GM12865 (cell line): ENCODE measurements around the gene SLC22A1.
"Not testable (repeated sequence)": the region's sequence is repeated elsewhere in the genome, so short reads cannot be mapped to it uniquely, and the experiment has no call there.

Experiments used
- DNase-seq: peaks from one replicate; pipeline ENCODE4 v3.0.0; 2010; ENCODE audit warnings: low read depth
- H3K4me3 ChIP-seq: 2 replicates; pipeline ENCODE4 v1.5.1; 2011; ENCODE audit warnings: mild to moderate bottlenecking, low read depth, low read length, control low read depth
- CTCF ChIP-seq: IDR thresholded peaks from 2 replicates; pipeline ENCODE4 v1.5.1; 2011; ENCODE audit warnings: low read length, control low read depth, low read depth, inconsistent platforms; ENCODE audit not compliant: insufficient read depth; ENCODE audit errors: missing control alignments

Gene SLC22A1

GRCh38 chr6:160121981-160122380 lies 366 bp downstream of the SLC22A1 start:
- H3K4me3 ChIP-seq, result no peak overlapping the region
- no peak for TF ChIP-seq CTCF
- no peak for DNase-seq

DNA sequence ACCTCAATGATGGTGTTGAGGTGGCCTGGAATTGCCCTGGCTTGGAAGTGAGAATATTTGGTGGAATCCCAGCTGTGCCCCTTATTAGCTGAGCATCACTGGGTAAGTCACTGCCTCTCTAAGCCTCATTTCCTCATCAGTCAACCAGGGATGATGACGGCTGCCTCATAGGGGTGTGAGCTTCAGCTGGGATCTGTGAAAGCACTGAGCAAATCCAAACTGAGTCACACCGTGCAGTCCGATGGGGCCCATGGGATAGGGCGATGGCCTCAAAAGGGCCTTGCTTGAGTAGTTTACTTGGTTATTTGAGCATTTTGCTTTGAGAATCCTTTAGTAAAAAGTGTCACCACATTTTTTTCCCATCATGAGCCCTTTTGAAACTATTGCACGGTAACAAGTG lies 1.1 kb downstream of the SLC22A1 start:
- DNase-seq, result no peak
- TF ChIP-seq CTCF, result no peak
- no peak overlapping the region for H3K4me3 ChIP-seq

DNA sequence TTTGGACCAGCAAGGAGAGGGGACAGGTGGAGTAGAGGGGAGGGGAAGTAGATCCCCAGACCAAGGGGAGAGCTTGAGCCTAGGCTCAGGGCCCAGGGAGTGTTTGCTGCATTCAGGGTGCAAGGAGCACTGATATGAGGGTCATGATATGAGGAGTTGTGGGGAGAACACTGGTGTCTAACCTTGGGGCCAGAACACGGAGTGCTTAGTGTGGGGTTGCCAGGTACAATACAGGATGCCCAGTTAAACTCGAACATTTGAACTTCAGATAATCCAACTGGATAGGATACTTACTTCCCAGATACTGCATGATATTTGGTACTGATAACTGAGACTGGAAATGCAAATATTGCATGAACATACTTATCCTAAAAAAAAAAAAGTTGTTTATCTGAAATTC lies 2.4 kb downstream of the SLC22A1 start:
- DNase-seq, result no peak
- TF ChIP-seq CTCF, result no peak
- H3K4me3 ChIP-seq, result no peak overlapping the region

DNA sequence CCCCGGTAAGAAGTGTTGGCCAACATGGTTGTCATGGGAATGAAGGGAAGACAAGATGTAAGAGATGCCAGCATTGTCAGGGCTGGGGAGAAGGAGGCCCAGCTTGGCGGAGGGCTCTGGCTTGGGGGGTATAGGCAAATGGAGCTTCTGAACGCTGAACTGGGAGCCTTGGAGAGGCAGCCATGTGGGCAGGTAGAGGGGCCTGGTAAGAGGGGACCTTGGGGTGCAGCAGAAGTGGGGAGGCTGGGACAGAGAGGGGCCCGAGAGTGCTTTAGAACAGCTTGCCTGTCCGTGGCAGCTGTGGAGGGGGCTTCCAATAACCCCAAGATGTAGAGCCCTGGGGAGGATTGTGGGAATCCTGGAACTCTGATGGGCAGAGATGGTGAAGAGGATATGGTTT lies 3.0 kb downstream of the SLC22A1 start:
- no peak for DNase-seq
- no peak overlapping the region for H3K4me3 ChIP-seq
- no peak for TF ChIP-seq CTCF

GRCh38 chr6:160125105-160125504 lies 3.5 kb downstream of the SLC22A1 start:
- not testable (repeated sequence) for DNase-seq, H3K4me3 ChIP-seq

GRCh38 chr6:160127270-160128124 lies 5.9 kb downstream of the SLC22A1 start:
- no peak for TF ChIP-seq CTCF
- no peak overlapping the region for H3K4me3 ChIP-seq
- no peak for DNase-seq

DNA sequence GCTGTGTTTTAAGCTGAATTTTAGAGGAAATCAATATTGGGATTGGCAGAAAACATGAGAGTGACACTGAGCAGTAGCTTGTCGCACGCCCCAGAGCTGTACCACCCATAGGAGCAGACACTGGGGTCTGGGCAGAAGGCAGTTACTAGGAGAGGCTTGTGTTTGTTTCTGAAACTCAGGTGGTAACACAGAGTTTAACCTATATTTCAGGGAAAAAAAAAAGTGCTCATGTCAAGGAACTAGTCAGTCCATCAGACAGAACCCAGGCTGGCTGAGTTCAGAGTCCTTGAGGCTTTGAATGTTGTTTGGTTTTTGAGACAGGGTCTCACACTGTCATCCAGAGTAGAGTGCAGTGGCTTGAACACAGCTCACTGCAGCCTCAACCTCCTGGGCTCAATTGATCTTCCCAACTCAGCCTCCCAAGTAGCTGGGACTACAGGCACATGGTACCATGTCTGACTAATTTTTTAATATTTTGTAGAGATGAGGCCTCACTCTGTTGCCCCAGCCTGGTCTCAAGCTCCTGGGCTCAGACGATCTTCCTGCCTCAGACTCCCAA lies 6.6 kb downstream of the SLC22A1 start:
- no peak for TF ChIP-seq CTCF

More for the DNA sequence above, 6.6 kb downstream of the SLC22A1 start:
- no peak for DNase-seq
- H3K4me3 ChIP-seq, result no peak overlapping the region
